Hematopoietic multipotent progenitor cell treated with erythropoietin and hydrocortisone succinate and interleukin-3 and kit ligand, for 6 days (in vitro differentiated cells): Measurements from ENCODE around the gene AFAP1L2.
A peak's percentile ranks its signal among the peaks of the same experiment; 100 is the strongest.

Experiments
- DNase-seq: peaks from one replicate; pipeline ENCODE4 v3.0.0-alpha.2; 2015

AFAP1L2 gene

GRCh38 chr10:114308531-114309363, 95.6 kb downstream of the AFAP1L2 start:
- no peak for DNase-seq

- no peak for DNase-seq
Observed at GRCh38 chr10:114307731-114308130, 96.6 kb downstream of the AFAP1L2 start.

GRCh38 chr10:114306116-114306973, 98.0 kb downstream of the AFAP1L2 start:
- no peak for DNase-seq

GRCh38 chr10:114305521-114305925, 98.8 kb downstream of the AFAP1L2 start:
- DNase-seq: no peak

- peak; percentile 72 for DNase-seq
Observed at GRCh38 chr10:114304571-114305421, 99.5 kb downstream of the AFAP1L2 start.

GRCh38 chr10:114304017-114304570, 100.2 kb downstream of the AFAP1L2 start:
- peak; percentile 92 for DNase-seq

GRCh38 chr10:114303556-114303955, 100.7 kb downstream of the AFAP1L2 start:
- DNase-seq: no peak

- DNase-seq: no peak
Observed at GRCh38 chr10:114301951-114302710, 102.2 kb downstream of the AFAP1L2 start.

- no peak for DNase-seq
Observed at GRCh38 chr10:114301177-114301576, 103.1 kb downstream of the AFAP1L2 start.

- no peak for DNase-seq
Observed at GRCh38 chr10:114300036-114300645, 104.2 kb downstream of the AFAP1L2 start.

GRCh38 chr10:114297136-114297705, 107.1 kb downstream of the AFAP1L2 start:
- DNase-seq: no peak

- DNase-seq: no peak
Observed at GRCh38 chr10:114295393-114295792, 108.9 kb downstream of the AFAP1L2 start.

- no peak for DNase-seq
Observed at GRCh38 chr10:114294549-114294948, 109.8 kb downstream of the AFAP1L2 start.

- no peak for DNase-seq
Observed at GRCh38 chr10:114293075-114293474, 111.2 kb downstream of the AFAP1L2 start.

- DNase-seq: no peak
Observed at GRCh38 chr10:114291516-114291915, 112.8 kb downstream of the AFAP1L2 start.

GRCh38 chr10:114291076-114291475, 113.2 kb downstream of the AFAP1L2 start:
- no peak for DNase-seq

GRCh38 chr10:114290038-114290437, 114.3 kb downstream of the AFAP1L2 start:
- no peak for DNase-seq

GRCh38 chr10:114289096-114289436, 115.2 kb downstream of the AFAP1L2 start:
- no peak for DNase-seq

GRCh38 chr10:114288424-114289095, 115.7 kb downstream of the AFAP1L2 start:
- DNase-seq: no peak

- DNase-seq: no peak
Observed at GRCh38 chr10:114286921-114287320, 117.4 kb downstream of the AFAP1L2 start.
